DOHH2 (cell line): Measurements from ENCODE around the gene UBE2N.
"Not testable (repeated sequence)": the region's sequence is repeated elsewhere in the genome, so short reads cannot be mapped to it uniquely, and the experiment has no call there.

Experiments used
- H3F3A ChIP-seq: fragments of 200-600 bp; sonication (generic), shearing (Covaris generic); 2 replicates; pipeline ENCODE4 v1.6.0; 2016; ENCODE audit warnings: antibody characterized with exemption, mild to moderate bottlenecking; ENCODE audit not compliant: control insufficient read depth, insufficient read depth
- H3K27ac ChIP-seq: fragments of 200-600 bp; sonication (generic); 2 replicates; pipeline ENCODE4 v1.5.1; 2014; ENCODE audit warnings: low read depth, mild to moderate bottlenecking, low read length, moderate library complexity
- H3K27me3 ChIP-seq: fragments of 200-600 bp; sonication (generic); 2 replicates; pipeline ENCODE4 v1.6.1; 2014; ENCODE audit warnings: mild to moderate bottlenecking, low read length, mixed read lengths; ENCODE audit not compliant: control insufficient read depth
- H3K36me3 ChIP-seq: fragments of 200-600 bp; sonication (generic); 2 replicates; pipeline ENCODE4 v1.6.1; 2014; ENCODE audit warnings: mild to moderate bottlenecking, low read length, moderate library complexity, mixed read lengths; ENCODE audit not compliant: control insufficient read depth
- H3K4me1 ChIP-seq: fragments of 200-600 bp; sonication (generic); 2 replicates; pipeline ENCODE4 v1.6.1; 2014; ENCODE audit warnings: mild to moderate bottlenecking, low read length, mixed read lengths; ENCODE audit not compliant: control insufficient read depth
- H3K4me2 ChIP-seq: fragments of 200-600 bp; sonication (generic); 2 replicates; pipeline ENCODE4 v1.6.0; 2014; ENCODE audit warnings: mild to moderate bottlenecking, low read length, moderate library complexity
- H3K4me3 ChIP-seq: fragments of 200-600 bp; sonication (generic); 2 replicates; pipeline ENCODE4 v1.5.1; 2014; ENCODE audit warnings: mild to moderate bottlenecking, low read length, mixed read lengths
- H3K79me2 ChIP-seq: fragments of 200-600 bp; sonication (generic); 2 replicates; pipeline ENCODE4 v1.6.1; 2014; ENCODE audit warnings: mild to moderate bottlenecking, low read length, mixed read lengths; ENCODE audit not compliant: control insufficient read depth
- H3K9me2 ChIP-seq: fragments of 200-600 bp; sonication (generic); replicated peaks from 2 replicates; pipeline ENCODE4 v1.6.1; 2014; ENCODE audit warnings: mild to moderate bottlenecking, low read length, mixed read lengths; ENCODE audit not compliant: control insufficient read depth
- H3K9me3 ChIP-seq: fragments of 200-600 bp; sonication (generic); 2 replicates; pipeline ENCODE4 v1.6.1; 2014; ENCODE audit warnings: antibody characterized with exemption, low read length, mixed read lengths; ENCODE audit not compliant: control insufficient read depth, insufficient read depth
- H4K20me1 ChIP-seq: fragments of 200-600 bp; sonication (generic); 2 replicates; pipeline ENCODE4 v1.6.0; 2014; ENCODE audit warnings: low read depth, mild to moderate bottlenecking, antibody characterized with exemption, low read length, moderate library complexity; ENCODE audit not compliant: control insufficient read depth, insufficient read depth
- EZH2phosphoT487 ChIP-seq: fragments of 200-600 bp; sonication (generic); IDR thresholded peaks from 2 replicates; pipeline ENCODE4 v1.6.1; 2017; ENCODE audit warnings: borderline replicate concordance, mild to moderate bottlenecking, antibody characterized with exemption, low read length, moderate library complexity, mixed read lengths
- TF ChIP-seq, protein P1 (sequence below): fragments of 200-600 bp; sonication (generic); IDR thresholded peaks from one replicate; pipeline ENCODE4 v1.5.1; 2014; ENCODE audit warnings: antibody characterized with exemption, mild to moderate bottlenecking, low read depth, low read length; ENCODE audit not compliant: poor library complexity, severe bottlenecking

UBE2N gene

DNA sequence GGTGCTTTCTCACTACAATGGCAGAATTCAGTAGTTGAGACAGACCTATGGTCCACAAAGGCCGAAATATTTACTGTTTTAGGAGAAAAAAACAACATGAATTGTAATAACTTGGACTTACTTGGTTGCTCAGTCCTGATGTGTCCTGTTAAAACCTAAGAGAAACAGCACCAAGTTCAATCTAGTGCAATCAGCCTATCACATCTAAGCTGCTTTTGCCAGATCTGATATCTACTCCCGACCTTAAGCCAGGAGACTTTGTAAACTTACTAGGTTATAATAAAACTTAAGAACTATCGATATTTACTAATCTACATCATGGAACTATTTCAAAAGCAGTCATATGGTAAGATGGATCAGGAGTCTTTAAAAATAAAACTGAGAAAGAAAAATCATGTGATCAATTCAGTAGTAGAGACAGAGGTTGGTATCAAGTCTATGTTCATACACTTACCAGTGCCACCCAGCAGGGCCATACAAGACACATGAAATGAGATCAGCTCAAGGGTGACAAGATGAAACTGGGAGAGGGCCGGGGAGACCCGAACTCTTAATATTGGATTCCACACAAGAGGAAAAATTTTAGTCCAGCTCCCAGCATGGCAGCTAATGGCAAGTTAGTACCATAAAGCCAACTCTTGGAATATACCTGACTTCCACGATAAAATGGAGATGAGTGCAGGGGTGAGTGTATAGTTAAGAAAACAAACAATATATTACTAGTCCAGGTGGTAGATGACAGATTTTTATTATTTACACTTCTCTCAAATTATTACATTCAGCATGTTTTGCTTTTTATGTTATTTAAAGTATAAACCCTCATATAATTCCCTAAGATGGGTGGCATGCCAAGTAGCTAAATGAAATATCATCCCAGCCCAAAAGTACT, 36.5 kb downstream of the UBE2N start:
- H3K4me3 ChIP-seq, result no peak overlapping the region
- peaks cover 3% of the 10 kb centered on the region; the same call in 1 of the 2 replicates for H4K20me1 ChIP-seq
- no peaks in the 10 kb centered on the region for H3K4me1 ChIP-seq
- no peak overlapping the region for H3K27ac ChIP-seq
- H3K79me2 ChIP-seq, result peaks cover 6% of the 10 kb centered on the region
- H3K4me2 ChIP-seq, result no peak overlapping the region
- H3K9me3 ChIP-seq, result no peaks in the 10 kb centered on the region
- H3K27me3 ChIP-seq, result no peaks in the 10 kb centered on the region
- H3F3A ChIP-seq, result peaks cover 39% of the 10 kb centered on the region
- no peak for TF ChIP-seq EZH2phosphoT487
- TF ChIP-seq, protein P1, sequence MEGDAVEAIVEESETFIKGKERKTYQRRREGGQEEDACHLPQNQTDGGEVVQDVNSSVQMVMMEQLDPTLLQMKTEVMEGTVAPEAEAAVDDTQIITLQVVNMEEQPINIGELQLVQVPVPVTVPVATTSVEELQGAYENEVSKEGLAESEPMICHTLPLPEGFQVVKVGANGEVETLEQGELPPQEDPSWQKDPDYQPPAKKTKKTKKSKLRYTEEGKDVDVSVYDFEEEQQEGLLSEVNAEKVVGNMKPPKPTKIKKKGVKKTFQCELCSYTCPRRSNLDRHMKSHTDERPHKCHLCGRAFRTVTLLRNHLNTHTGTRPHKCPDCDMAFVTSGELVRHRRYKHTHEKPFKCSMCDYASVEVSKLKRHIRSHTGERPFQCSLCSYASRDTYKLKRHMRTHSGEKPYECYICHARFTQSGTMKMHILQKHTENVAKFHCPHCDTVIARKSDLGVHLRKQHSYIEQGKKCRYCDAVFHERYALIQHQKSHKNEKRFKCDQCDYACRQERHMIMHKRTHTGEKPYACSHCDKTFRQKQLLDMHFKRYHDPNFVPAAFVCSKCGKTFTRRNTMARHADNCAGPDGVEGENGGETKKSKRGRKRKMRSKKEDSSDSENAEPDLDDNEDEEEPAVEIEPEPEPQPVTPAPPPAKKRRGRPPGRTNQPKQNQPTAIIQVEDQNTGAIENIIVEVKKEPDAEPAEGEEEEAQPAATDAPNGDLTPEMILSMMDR, result no peak
- H3K36me3 ChIP-seq, result peaks cover 38% of the 10 kb centered on the region
- H3K9me2 ChIP-seq, result no peaks in the 10 kb centered on the region

DNA sequence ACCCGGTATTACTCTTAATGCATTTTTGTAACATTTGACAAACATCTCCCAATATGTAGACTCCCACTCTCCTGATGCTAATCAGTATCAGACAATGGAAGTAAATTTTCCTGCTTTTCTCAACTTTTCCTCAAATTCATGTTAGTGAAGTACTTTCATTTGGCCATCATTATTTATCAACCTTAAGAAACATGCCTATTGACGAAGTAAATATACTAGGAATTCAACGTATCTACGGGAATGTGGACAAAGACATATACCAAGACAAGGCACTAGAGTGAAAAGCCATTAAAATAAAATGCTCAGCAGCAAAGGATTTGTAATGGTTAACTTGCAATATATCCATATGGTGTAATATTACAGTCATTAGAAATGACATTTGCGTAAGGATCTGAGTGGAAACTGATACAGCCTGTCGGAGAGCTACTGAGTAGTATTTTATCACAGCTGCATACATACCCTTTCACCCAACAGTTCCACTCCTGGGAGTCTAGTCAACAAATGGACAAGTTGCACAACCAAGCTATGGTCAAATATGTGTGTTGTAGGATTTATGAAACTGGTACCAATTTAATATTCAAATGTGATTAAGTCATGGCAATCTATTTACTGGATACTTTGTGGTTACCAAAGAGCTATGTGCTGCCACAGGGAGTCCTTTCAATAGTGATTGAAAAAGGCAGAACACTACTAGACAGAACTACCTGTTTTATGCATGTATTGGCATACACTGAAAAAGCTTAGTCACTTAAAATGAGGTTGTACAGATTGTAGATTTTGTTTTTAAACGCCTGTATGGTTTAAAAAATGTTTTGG, 37.6 kb downstream of the UBE2N start:
- no peaks in the 10 kb centered on the region for H3K79me2 ChIP-seq
- peaks cover 3% of the 10 kb centered on the region; the same call in 1 of the 2 replicates for H4K20me1 ChIP-seq
- H3K27me3 ChIP-seq, result no peaks in the 10 kb centered on the region
- TF ChIP-seq, protein P1, result no peak
- H3K36me3 ChIP-seq, result peaks cover 32% of the 10 kb centered on the region
- H3K9me2 ChIP-seq, result no peaks in the 10 kb centered on the region
- H3K27ac ChIP-seq, result no peak overlapping the region
- peaks cover 37% of the 10 kb centered on the region for H3F3A ChIP-seq
- H3K4me2 ChIP-seq, result no peak overlapping the region
- H3K4me1 ChIP-seq, result no peaks in the 10 kb centered on the region
- H3K4me3 ChIP-seq, result no peak overlapping the region
- H3K9me3 ChIP-seq, result no peaks in the 10 kb centered on the region

DNA sequence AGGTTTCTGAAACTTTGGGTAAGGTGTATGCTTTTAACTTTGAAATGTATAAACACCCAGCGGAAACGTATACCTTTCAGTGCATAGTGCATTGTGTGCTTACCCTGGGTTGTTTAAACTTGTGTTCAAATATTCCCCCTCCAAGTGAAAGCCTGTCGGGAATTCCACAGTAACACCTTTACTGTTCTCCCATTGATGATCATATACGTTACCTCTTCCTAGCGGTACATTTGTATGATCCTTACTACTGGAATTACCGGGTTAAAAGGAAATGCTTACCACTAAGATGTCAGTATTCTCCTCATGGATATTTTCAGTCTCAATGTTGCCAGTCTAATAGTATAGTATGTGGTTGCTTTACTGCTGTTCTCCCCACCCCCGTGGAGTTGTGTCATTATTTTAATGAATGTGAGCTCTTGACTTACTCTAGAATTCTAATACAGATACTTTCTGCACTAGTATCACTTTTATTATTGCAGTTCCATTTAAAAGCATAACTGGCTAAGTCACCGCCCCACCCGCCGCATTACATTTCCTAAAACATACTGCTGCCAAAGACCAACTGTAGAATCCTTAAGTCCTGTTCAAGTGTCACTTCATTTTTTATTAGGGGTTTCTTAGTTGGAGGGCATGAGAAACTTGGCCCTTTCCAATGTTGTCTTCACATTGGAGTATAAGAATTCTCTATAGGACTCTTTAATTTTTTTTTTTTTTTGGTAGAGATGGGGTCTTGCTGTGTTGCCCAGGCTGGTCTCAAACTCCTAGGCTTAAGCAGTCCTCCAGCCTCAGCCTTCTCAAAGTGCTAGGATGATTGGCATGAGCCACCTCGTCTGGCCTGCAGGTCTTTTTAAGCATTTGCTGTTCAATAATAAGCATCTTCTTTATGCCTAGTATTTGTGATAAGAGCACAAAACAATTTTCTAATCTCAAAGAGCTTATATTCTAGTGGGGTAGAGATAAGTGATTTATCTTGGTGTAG, 39.1 kb downstream of the UBE2N start:
- Histone ChIP-seq H4K20me1 (no peaks in the 10 kb centered on the region), H3K4me3 (no peak overlapping the region), H3K4me2 (no peak overlapping the region), H3K27ac (no peak overlapping the region), H3K79me2 (no peaks in the 10 kb centered on the region), H3K36me3 (peaks cover 28% of the 10 kb centered on the region), H3K9me2 (no peaks in the 10 kb centered on the region), H3K4me1 (no peaks in the 10 kb centered on the region), H3F3A (peaks cover 34% of the 10 kb centered on the region), H3K27me3 (no peaks in the 10 kb centered on the region), H3K9me3 (no peaks in the 10 kb centered on the region)
- TF ChIP-seq, protein P1, result no peak
- no peak for TF ChIP-seq EZH2phosphoT487

DNA sequence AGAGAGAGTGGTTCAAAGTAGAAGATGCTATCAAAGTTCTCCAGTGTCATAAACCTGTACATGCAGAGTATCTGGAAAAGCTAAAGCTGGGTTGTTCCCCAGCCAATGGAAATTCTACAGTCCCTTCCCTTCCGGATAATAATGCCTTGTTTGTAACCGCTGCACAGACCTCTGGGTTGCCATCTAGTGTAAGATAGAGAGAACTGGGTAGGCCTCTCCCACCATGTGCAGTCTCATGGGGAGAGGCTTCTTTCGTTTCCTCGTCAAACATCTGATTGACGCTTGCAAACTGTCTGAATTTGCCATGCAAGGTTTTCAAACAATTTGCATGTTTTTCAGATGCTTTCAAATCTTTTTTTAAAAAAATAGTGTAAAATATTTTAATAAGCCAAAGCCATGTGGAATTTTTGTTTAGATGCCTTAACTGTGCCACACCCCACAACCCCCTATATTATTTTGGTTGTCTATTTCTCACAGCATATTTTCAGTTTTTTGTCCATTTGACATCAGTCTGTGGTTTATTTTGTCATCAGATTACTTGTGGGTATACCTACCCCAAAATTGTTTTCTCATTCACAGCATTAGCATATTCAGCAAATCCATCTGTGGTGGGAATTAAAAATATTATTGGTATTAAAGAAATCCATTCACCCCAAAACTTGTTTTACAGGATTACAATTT, 42.4 kb downstream of the UBE2N start:
- not testable (repeated sequence) for H3K27ac ChIP-seq, H3K4me3 ChIP-seq, H3K27me3 ChIP-seq, H3K4me1 ChIP-seq, H3K9me2 ChIP-seq, H4K20me1 ChIP-seq, H3K4me2 ChIP-seq, H3K79me2 ChIP-seq, H3K9me3 ChIP-seq
- peaks cover 22% of the 10 kb centered on the region for H3K36me3 ChIP-seq
- H3F3A ChIP-seq, result peaks cover 15% of the 10 kb centered on the region
